GM06990 (cell line): ENCODE measurements around the gene SYNE4.

Experiments used
- DNase-seq: peaks from one replicate; pipeline ENCODE4 v3.0.0-alpha.2; 2011; ENCODE audit not compliant: insufficient read length; ENCODE audit errors: extremely low read depth
- H3K27me3 ChIP-seq: replicated peaks from 2 replicates; pipeline ENCODE4 v1.6.0; 2011; ENCODE audit warnings: low read length; ENCODE audit not compliant: control insufficient read depth, insufficient read depth
- H3K36me3 ChIP-seq: 2 replicates; pipeline ENCODE4 v1.5.1; 2011; ENCODE audit warnings: low read length; ENCODE audit not compliant: control insufficient read depth, insufficient read depth
- H3K4me3 ChIP-seq: replicated peaks from 2 replicates; pipeline ENCODE4 v1.5.1; 2011; ENCODE audit warnings: low read depth, mild to moderate bottlenecking, control low read depth, low read length
- TF ChIP-seq, protein P1 (sequence below): IDR thresholded peaks from 2 replicates; pipeline ENCODE4 v1.5.1; 2011; ENCODE audit warnings: low read length, control low read depth, mild to moderate bottlenecking, inconsistent platforms; ENCODE audit not compliant: insufficient read depth, poor library complexity, severe bottlenecking

Gene SYNE4

DNA sequence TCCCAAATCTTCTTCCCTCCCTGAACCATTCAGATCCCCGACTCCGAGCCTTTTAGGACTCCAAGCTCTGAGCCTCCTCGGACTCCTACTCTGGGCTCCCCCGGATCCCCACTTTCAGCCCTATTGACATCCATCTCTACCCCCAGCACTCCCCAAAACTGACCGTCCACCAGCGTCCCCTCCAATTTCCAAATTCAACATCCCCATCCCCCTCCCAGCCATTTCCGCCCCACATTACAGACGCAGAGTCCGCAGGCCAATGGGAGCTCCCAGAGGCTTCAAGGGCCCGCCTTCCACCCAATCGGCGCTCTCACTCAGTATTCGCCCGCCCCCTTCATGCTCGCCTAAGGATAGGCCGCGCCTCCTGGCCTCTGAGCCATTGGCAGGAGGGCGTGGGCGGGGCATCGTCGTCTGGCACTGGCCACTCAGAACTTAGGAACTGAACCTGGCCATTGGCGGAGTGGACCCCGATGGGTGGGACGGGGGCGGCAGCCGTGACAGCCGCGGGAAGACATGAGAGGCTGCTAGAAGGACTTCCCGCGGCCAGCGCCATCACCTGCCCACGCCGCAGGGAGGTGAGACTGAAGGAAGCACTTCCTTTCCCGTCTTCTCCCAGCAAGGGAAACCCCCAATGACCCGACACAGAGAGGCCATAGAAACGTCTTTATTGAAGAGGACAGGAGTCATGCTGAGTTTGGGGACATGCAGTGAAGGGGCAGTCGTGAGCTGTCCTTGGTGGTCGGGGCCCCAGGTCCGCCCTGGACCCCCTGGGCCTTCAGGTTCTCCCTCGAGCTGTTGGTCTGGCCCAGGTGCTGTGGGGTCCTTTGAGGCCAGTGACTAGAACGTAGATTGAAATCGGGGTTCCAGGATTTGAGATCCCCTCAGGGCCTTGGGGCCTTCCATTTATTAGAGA, 5.7 kb upstream of the SYNE4 start, which contains the start of gene ALKBH6:
Gene ALKBH6, minus strand, starts transcription at position 202 of the 913 bp plus-strand sequence. CDS start 816 bp downstream, outside the sequence.
- H3K4me3 ChIP-seq: peak within 1 kb of the TSS; percentile 89
- DNase-seq: peak; percentile 99
- peaks cover 8% of the 10 kb centered on the region for H3K36me3 ChIP-seq
- H3K27me3 ChIP-seq: no peaks in the 10 kb centered on the region
- TF ChIP-seq, protein P1, sequence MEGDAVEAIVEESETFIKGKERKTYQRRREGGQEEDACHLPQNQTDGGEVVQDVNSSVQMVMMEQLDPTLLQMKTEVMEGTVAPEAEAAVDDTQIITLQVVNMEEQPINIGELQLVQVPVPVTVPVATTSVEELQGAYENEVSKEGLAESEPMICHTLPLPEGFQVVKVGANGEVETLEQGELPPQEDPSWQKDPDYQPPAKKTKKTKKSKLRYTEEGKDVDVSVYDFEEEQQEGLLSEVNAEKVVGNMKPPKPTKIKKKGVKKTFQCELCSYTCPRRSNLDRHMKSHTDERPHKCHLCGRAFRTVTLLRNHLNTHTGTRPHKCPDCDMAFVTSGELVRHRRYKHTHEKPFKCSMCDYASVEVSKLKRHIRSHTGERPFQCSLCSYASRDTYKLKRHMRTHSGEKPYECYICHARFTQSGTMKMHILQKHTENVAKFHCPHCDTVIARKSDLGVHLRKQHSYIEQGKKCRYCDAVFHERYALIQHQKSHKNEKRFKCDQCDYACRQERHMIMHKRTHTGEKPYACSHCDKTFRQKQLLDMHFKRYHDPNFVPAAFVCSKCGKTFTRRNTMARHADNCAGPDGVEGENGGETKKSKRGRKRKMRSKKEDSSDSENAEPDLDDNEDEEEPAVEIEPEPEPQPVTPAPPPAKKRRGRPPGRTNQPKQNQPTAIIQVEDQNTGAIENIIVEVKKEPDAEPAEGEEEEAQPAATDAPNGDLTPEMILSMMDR: no peak

DNA sequence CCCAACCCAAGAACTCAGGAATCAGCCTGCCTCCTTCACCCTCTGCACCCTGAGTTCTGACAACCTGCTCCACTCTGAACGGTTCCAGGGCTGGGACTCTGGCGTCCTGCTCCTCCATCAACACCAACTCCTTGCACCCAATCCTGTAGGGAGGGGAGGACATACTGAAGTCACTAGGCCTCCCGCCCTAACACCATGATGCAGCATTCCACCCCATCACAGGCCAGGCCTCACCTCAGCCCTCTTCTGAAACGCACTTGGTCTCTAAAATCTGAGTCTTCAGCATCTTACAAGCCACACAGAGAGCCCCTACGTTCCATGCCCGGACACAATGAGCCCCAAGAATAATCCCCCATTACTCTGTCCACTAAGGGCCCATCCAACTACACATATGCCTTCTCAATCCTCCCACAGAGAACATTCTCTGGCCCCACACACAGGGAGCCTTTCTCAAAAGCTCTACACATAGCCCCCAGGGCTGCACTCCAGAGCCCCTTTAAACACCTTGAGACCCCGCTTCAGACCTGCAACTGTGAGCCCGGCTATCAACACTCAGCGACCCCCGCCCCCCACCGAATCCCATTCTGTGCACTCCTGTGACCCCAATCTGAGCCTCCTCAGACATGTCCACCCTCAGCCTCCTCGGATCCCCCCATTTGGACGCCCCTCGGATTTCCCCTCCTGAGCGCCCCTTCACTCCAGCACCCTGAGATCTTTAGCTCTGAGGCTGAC, 4.8 kb upstream of the SYNE4 start:
- TF ChIP-seq, protein P1: no peak
- Histone ChIP-seq H3K36me3 (peaks cover 8% of the 10 kb centered on the region), H3K4me3 (peak overlapping the region; percentile 89), H3K27me3 (no peaks in the 10 kb centered on the region)
- DNase-seq: no peak

DNA sequence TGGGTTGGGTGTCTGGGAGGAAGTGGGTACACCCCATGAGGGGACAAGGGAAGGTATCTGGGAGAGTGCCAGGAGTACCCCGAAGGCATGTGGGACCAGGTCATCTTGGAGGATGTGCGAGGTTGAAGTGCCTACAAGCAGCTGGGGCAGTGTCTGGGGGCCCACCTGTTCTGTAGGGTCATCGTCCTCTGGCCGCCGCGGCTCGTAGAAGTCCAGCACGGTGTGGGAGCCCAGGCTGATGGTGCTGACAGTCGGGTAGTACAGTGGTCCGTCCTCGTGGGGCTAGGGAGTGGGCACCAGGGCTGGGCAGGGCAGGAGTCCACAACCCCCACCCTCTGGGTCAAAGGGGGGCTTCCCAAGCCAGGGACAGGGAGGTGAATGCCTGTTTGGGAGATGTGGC, 1.8 kb upstream of the SYNE4 start:
- Histone ChIP-seq H3K27me3 (no peaks in the 10 kb centered on the region), H3K4me3 (no peak overlapping the region), H3K36me3 (peaks cover 3% of the 10 kb centered on the region)
- TF ChIP-seq, protein P1: no peak
- no peak for DNase-seq

DNA sequence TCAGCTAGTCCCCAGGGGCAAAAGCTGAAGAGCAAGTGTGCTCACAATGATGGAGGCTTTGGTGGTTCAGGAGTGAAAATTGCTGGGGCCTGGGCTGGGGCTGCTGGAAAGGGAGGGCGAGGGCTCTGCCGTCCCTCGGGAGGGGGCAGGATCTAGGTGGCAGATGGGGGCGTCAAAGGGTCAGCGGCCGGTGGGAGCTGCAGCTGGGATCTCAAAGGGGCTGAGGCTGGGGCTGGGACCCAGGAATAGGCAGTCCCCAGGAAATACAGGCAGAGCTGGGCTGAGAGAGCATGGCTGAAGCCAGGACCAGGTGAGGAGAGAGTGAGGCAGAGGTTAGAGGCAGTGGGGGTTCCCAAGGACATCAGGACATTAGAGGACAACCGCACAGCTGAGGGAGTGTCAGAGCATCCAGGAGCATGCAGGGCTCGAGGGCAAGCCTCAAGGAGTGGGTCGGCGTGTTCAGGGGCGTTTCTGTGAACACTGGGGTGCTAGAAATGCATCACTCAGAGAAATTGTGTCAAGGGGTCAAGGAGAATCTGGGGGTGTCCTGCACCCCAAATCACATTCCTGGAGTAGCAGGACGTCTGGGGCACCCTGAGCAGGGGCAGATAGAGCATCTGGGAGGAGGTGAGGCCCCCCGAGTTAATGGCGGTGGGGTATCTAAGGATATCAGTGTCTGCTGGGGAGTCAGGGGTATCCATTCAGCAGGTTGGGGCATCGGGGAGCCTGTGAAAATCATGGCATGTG, 1.2 kb upstream of the SYNE4 start:
- Histone ChIP-seq H3K27me3 (no peaks in the 10 kb centered on the region), H3K4me3 (no peak overlapping the region; the same call in 1 of the 2 replicates), H3K36me3 (peaks cover 3% of the 10 kb centered on the region)
- TF ChIP-seq, protein P1: no peak
- DNase-seq: no peak

DNA sequence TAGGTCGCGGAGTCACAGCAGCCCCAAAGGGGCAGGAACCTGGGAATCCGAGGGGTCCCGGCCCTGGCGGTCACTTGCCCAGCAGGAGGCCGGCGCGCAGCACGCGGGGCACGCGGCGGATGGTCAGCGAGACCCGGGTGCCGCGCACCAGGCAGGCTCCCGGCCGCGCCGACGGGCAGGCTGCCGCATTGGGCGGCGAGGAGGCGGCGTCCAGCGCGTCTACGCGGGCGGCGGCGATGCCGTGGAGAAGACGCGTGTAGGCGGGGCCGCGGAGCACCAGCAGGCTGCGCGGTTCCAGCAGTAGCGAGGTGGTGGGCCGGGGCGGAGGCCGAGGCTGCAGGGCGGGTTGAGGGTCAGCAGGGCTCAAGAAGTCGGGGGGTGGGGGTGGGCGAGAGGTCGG, 607 bp upstream of the SYNE4 start:
- H3K27me3 ChIP-seq: no peaks in the 10 kb centered on the region
- H3K4me3 ChIP-seq: no peak overlapping the region; the same call in none of the 2 replicates
- H3K36me3 ChIP-seq: peaks cover 3% of the 10 kb centered on the region
- peak; percentile 59 for DNase-seq
- TF ChIP-seq, protein P1: no peak
